K562 (cell line): ENCODE results near the gene WDR86. TPM values are rescaled to one million over a fixed set of nuclear protein-coding genes. Genes with fewer than 3 reads are reported as not detected.

ENCODE experiments used
- E2F6 ChIP-seq, 2 experiments: IDR thresholded peaks; 2 replicates each; pipeline ENCODE4 v1.6.1; 2011; ENCODE audit warnings: borderline replicate concordance in 1 of 2, control low read depth in 1 of 2, low read depth in 1 of 2, low read length in 1 of 2, mild to moderate bottlenecking in 1 of 2, mixed read lengths in 1 of 2, moderate library complexity in 1 of 2; ENCODE audit not compliant: insufficient read depth in 1 of 2, insufficient read length in 1 of 2, poor library complexity in 1 of 2, severe bottlenecking in 1 of 2; ENCODE audit errors: extremely low read depth in 1 of 2
- ELK1 ChIP-seq: sonication (generic); formaldehyde crosslinking; IDR thresholded peaks from 2 replicates; pipeline ENCODE4 v1.8.1; 2022; ENCODE audit warnings: missing genetic modification reagents
- EZH2 ChIP-seq: IDR thresholded peaks from 2 replicates; pipeline ENCODE4 v1.6.1; 2012; ENCODE audit warnings: low read depth, mild to moderate bottlenecking, inconsistent platforms, low read length, borderline replicate concordance
- FOXP4 ChIP-seq: sonication (generic); formaldehyde crosslinking; IDR thresholded peaks from 2 replicates; pipeline ENCODE4 v1.8.0; 2022; ENCODE audit warnings: mild to moderate bottlenecking, missing genetic modification reagents, borderline replicate concordance
- GMEB1 ChIP-seq: fragments of 250-450 bp; sonication (Bioruptor Pico); IDR thresholded peaks from 2 replicates; pipeline ENCODE4 v1.4.0; 2020; ENCODE audit warnings: mild to moderate bottlenecking
- HMBOX1 ChIP-seq: sonication (generic); IDR thresholded peaks from 2 replicates; pipeline ENCODE4 v1.6.1; 2016
- MCM5 ChIP-seq: fragments of 450-650 bp; IDR thresholded peaks from 2 replicates; pipeline ENCODE4 v1.6.1; 2016; ENCODE audit warnings: low read depth
- NFYB ChIP-seq: IDR thresholded peaks from 2 replicates; pipeline ENCODE4 v1.6.1; 2011; ENCODE audit warnings: mild to moderate bottlenecking, moderate library complexity; ENCODE audit not compliant: insufficient read length; ENCODE audit errors: extremely low read depth
- PCBP1 ChIP-seq: fragments of 200-400 bp; formaldehyde crosslinking; IDR thresholded peaks from 2 replicates; pipeline ENCODE4 v1.6.1; 2018; ENCODE audit warnings: mild to moderate bottlenecking, low read depth, low read length; ENCODE audit not compliant: poor library complexity, severe bottlenecking
- PTTG1 ChIP-seq: fragments of 450-650 bp; IDR thresholded peaks from 2 replicates; pipeline ENCODE4 v1.6.1; 2016; ENCODE audit warnings: low read depth, mild to moderate bottlenecking, missing genetic modification characterization, missing compliant biosample characterization
- RAD51 ChIP-seq: fragments of 450-650 bp; IDR thresholded peaks from 2 replicates; pipeline ENCODE4 v1.7.1; 2016; ENCODE audit warnings: low read depth, mild to moderate bottlenecking, borderline replicate concordance
- RBM25 ChIP-seq: fragments of 200-400 bp; formaldehyde crosslinking; IDR thresholded peaks from 2 replicates; pipeline ENCODE4 v1.6.1; 2018; ENCODE audit warnings: low read length, low read depth, moderate library complexity; ENCODE audit not compliant: severe bottlenecking
- RUNX1 ChIP-seq: sonication (generic); IDR thresholded peaks from 2 replicates; pipeline ENCODE4 v1.6.1; 2016; ENCODE audit warnings: antibody characterized with exemption, low read depth
- SMAD2 ChIP-seq: fragments of 150-350 bp; IDR thresholded peaks from 2 replicates; pipeline ENCODE4 v1.6.1; 2014; ENCODE audit warnings: low read depth, mild to moderate bottlenecking, low read length
- SUPT5H ChIP-seq: fragments of 450-650 bp; IDR thresholded peaks from 2 replicates; pipeline ENCODE4 v1.6.1; 2016
- ZC3H8 ChIP-seq: fragments of 450-650 bp; IDR thresholded peaks from 2 replicates; pipeline ENCODE4 v1.6.1; 2017
- ZNF253 ChIP-seq: fragments of 250-450 bp; sonication (Bioruptor Pico); conservative IDR thresholded peaks from 2 replicates; pipeline ENCODE4 v1.6.1; 2021; ENCODE audit warnings: mild to moderate bottlenecking
- ZNF57 ChIP-seq: fragments of 450-650 bp; formaldehyde crosslinking; IDR thresholded peaks from 2 replicates; pipeline ENCODE4 v1.4.0; 2020; ENCODE audit warnings: mild to moderate bottlenecking, moderate library complexity
- polyA plus RNA-seq, 8 experiments: library from polyadenylated mRNA; depleted of rRNA in 4 of 8; stranded (reverse) in 5 of 8; unstranded in 3 of 8; fragments of >200 nt; fragmentation: Nextera tagmentation in 2 of 8; fragmentation: Illumina TruSeq in 1 of 8; extraction: Ambion mirVana in 2 of 8; extraction: Trizol in 1 of 8; gene quantifications; 2 replicates each; pipeline versions ENCODE4 v1.2.1 to v1.2.3, GENCODE V29; 2011 to 2014; ENCODE audit warnings: inconsistent platforms in 1 of 8, missing spikeins in 1 of 8
- total RNA-seq, 7 experiments: library from RNA; depleted of rRNA in 6 of 7; stranded (reverse); fragments of >200 nt in 6 of 7; fragmentation: Illumina TruSeq in 2 of 7; extraction: Trizol in 2 of 7; gene quantifications; 2 replicates each; pipeline versions ENCODE4 v1.2.1 to v1.2.3, GENCODE V29; 2011 to 2021; ENCODE audit warnings: low replicate concordance in 1 of 7

The WDR86 gene
- total and polyA plus RNA-seq, 9 of the 15 experiments (the other 6 are each of a cell fraction or from before 2014, with no cell fraction given), result 0.24 TPM; not detected in 8

- TF ChIP-seq FOXP4 (CRISPR knock-in tag), result no peak
- TF ChIP-seq ZNF57 (CRISPR knock-in tag), result no peak
- TF ChIP-seq GMEB1 (CRISPR knock-in tag), result no peak
- no peak for TF ChIP-seq PTTG1 (tag)
- no peak for TF ChIP-seq SUPT5H
- no peak for TF ChIP-seq RUNX1
- TF ChIP-seq ELK1, result no peak
- no peak for TF ChIP-seq EZH2
- TF ChIP-seq E2F6 (IDR thresholded peaks at IDR 0.05; ENCODE audit: borderline replicate concordance in 1 of 2, extremely low read depth in 1 of 2, insufficient read depth in 1 of 2, insufficient read length in 1 of 2, low read depth in 1 of 2, low read length in 1 of 2, poor library complexity in 1 of 2, severe bottlenecking in 1 of 2), result peak in 1 of 2 experiments; percentile 26
- no peak for TF ChIP-seq RAD51
- no peak for TF ChIP-seq SMAD2
- TF ChIP-seq HMBOX1, result no peak
- no peak for TF ChIP-seq NFYB
- no peak for TF ChIP-seq ZC3H8
- TF ChIP-seq MCM5, result no peak
- TF ChIP-seq PCBP1, result no peak
- no peak for TF ChIP-seq RBM25
- TF ChIP-seq ZNF253 (CRISPR knock-in tag), result no peak
Measured at GRCh38 chr7:151448261-151449252, 38.7 kb upstream of the WDR86 start (continued).
